ENCODE measurements around the gene SVOPL. TPM values are rescaled to one million over a fixed set of nuclear protein-coding genes. Genes with fewer than 3 reads are reported as not detected.

Gene SVOPL
- total and polyA plus RNA-seq, 9 of the 15 experiments (the other 6 are each of a cell fraction or from before 2014, with no cell fraction given) = 0.13 to 0.42 (median 0.20) TPM; not detected in 6

DNA sequence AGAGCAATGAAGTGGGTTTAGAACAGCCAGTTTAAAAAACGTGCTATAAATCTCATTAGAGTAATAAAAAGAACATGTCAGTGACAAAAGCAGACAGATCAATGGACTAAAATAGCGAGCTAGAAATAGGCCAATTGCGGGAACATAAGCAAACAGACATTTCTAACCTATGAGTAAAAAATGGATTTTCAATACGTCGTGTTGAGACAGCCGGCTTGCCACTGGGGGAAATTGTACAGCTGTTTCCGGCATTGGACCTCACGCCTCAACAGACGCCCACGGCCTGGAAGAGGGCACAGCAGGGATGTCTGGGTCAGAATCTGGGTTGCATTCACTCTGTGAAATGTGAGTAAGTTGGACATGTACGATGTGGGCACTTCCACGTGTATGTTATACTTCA, 92.9 kb downstream of the SVOPL start (continued):
- TF ChIP-seq, protein P1, sequence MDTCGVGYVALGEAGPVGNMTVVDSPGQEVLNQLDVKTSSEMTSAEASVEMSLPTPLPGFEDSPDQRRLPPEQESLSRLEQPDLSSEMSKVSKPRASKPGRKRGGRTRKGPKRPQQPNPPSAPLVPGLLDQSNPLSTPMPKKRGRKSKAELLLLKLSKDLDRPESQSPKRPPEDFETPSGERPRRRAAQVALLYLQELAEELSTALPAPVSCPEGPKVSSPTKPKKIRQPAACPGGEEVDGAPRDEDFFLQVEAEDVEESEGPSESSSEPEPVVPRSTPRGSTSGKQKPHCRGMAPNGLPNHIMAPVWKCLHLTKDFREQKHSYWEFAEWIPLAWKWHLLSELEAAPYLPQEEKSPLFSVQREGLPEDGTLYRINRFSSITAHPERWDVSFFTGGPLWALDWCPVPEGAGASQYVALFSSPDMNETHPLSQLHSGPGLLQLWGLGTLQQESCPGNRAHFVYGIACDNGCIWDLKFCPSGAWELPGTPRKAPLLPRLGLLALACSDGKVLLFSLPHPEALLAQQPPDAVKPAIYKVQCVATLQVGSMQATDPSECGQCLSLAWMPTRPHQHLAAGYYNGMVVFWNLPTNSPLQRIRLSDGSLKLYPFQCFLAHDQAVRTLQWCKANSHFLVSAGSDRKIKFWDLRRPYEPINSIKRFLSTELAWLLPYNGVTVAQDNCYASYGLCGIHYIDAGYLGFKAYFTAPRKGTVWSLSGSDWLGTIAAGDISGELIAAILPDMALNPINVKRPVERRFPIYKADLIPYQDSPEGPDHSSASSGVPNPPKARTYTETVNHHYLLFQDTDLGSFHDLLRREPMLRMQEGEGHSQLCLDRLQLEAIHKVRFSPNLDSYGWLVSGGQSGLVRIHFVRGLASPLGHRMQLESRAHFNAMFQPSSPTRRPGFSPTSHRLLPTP (IDR thresholded peaks at IDR 0.05; ENCODE audit: borderline replicate concordance, extremely low read depth, insufficient read length) = no peak

- no peak for FAIRE-seq
- no TSS peak for BruUV-seq (replicated peaks)
- TF ChIP-seq NR2C2 (CRISPR knock-in tag; IDR thresholded peaks at IDR 0.05) (no peak), NR2C2 (tag; IDR thresholded peaks at IDR 0.05) (peak; percentile 48; the same call in 1 of the 2 replicates), NR2C1 (IDR thresholded peaks at IDR 0.05) (peak; percentile 86), NR2C1 (tag; IDR thresholded peaks at IDR 0.05) (peak; percentile 78), ZNF561 (CRISPR knock-in tag; conservative IDR thresholded peaks at IDR 0.05) (no peak)
- Histone ChIP-seq H3K27ac (ENCODE audit: extremely low read depth, low read depth, low read length) (no peak overlapping the region), H3K9me1 (ENCODE audit: control insufficient read depth, insufficient read depth, low read length) (no peaks in the 10 kb centered on the region), H3K79me2 (ENCODE audit: control insufficient read depth, insufficient read depth, low read length) (no peaks in the 10 kb centered on the region), H2AFZ (ENCODE audit: low read depth, low read length) (no peak overlapping the region), H3K4me2 (ENCODE audit: insufficient read depth, low read length) (no peak overlapping the region), H3K36me3 (ENCODE audit: control insufficient read depth, insufficient read depth, low read length) (no peaks in the 10 kb centered on the region), H3K9me3 (replicated peaks; ENCODE audit: control insufficient read depth, insufficient read depth, low read depth, low read length) (0 out of 2 replicates have a peak, but pooled peaks cover 2% of the 10 kb centered on the region), H3K9ac (ENCODE audit: insufficient read depth in 1 of 2, low read depth in 2 of 2, low read length in 2 of 2) (no peak overlapping the region), H3K4me1 (replicated peaks in 1 of 2; ENCODE audit: control insufficient read depth in 2 of 2, insufficient read depth in 2 of 2, low read length in 2 of 2) (peaks cover 0 to 6% of the 10 kb centered on the region in 2 experiments; a peak in 1 of 5 replicates), H4K20me1 (replicated peaks; ENCODE audit: control insufficient read depth, insufficient read depth, low read length) (no peaks in the 10 kb centered on the region), H3K4me3 (no peak overlapping the region), H3K27me3 (ENCODE audit: control insufficient read depth in 2 of 2, insufficient read depth in 2 of 2, low read length in 2 of 2) (no peaks in the 10 kb centered on the region; a peak in 2 of 5 replicates)
- no peak for ATAC-seq
- POLR2A ChIA-PET = no interaction called here
- 18% methylated on average over 11 of the region's 11 CpGs for WGBS (ENCODE audit: insufficient coverage, low coverage, missing lambda C conversion rate)
- intact Hi-C loops (cut with micrococcal nuclease) = no loop called here
- in situ Hi-C loops (cut with MboI) = no loop called here
- DNase-seq (ENCODE audit: extremely low read depth in 1 of 4, low spot score in 3 of 4) = no peak
- CTCF ChIA-PET (ENCODE audit: low intra/inter-chr PET ratio) = no interaction called here
Observed at GRCh38 chr7:138607216-138608126, 93.7 kb downstream of the SVOPL start.

All from K562 (cell line).